Measurements from ENCODE around the gene KDM1A.

DNA sequence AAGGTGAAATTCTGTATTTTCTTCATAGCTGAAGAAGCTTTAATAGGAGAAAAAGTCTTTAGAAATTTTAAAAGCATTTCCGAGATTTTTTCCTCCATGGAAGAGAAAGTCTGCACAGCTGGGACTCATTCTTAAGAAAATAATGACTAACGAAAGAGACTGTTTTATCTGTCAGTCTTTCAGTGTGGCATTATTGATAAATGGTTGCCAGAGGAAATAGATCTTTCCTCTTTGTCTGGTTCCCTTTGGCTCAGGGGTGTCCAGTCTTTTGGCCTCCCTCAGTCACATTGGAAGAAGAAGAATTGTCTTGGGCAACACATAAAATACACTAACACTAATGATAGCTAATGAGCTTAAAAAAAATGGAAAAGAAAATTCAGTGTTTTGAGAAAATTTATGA is 49.9 kb downstream of the KDM1A start:
- TF ChIP-seq YY1 (IDR thresholded peaks at IDR 0.05; ENCODE audit: low read depth, low read length) (no peak), ZNF384 (IDR thresholded peaks at IDR 0.05; ENCODE audit: borderline replicate concordance, low read depth, low read length) (no peak), MYC (IDR thresholded peaks at IDR 0.05; ENCODE audit: insufficient read depth, insufficient read length, insufficient replicate concordance, low read length, severe bottlenecking) (no peak), TBL1XR1 (IDR thresholded peaks at IDR 0.05; ENCODE audit: low read depth, low read length) (no peak), CEBPB (IDR thresholded peaks at IDR 0.05; ENCODE audit: borderline replicate concordance in 1 of 2, low read depth in 2 of 2, low read length in 2 of 2) (no peak), EP300 (IDR thresholded peaks at IDR 0.05; ENCODE audit: borderline replicate concordance in 1 of 2, control insufficient read depth in 1 of 2, low read depth in 2 of 2, low read length in 2 of 2) (no peak), POLR2AphosphoS2 (IDR thresholded peaks at IDR 0.05; ENCODE audit: low read depth, low read length) (no peak), CHD4 (IDR thresholded peaks at IDR 0.05) (no peak), CBFB (IDR thresholded peaks at IDR 0.05; ENCODE audit: low read depth) (no peak), NR2C2 (IDR thresholded peaks at IDR 0.05; ENCODE audit: borderline replicate concordance, control insufficient read depth, insufficient read length, low read depth) (no peak)
- TF ChIP-seq, protein P1, sequence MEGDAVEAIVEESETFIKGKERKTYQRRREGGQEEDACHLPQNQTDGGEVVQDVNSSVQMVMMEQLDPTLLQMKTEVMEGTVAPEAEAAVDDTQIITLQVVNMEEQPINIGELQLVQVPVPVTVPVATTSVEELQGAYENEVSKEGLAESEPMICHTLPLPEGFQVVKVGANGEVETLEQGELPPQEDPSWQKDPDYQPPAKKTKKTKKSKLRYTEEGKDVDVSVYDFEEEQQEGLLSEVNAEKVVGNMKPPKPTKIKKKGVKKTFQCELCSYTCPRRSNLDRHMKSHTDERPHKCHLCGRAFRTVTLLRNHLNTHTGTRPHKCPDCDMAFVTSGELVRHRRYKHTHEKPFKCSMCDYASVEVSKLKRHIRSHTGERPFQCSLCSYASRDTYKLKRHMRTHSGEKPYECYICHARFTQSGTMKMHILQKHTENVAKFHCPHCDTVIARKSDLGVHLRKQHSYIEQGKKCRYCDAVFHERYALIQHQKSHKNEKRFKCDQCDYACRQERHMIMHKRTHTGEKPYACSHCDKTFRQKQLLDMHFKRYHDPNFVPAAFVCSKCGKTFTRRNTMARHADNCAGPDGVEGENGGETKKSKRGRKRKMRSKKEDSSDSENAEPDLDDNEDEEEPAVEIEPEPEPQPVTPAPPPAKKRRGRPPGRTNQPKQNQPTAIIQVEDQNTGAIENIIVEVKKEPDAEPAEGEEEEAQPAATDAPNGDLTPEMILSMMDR (IDR thresholded peaks at IDR 0.05 in 2 of 3, conservative IDR thresholded peaks at IDR 0.05 in 1 of 3; ENCODE audit: control insufficient read depth in 2 of 3, extremely low read depth in 1 of 3, insufficient read depth in 1 of 3, low read depth in 3 of 3, low read length in 3 of 3): no peak
- TF ChIP-seq, protein P2, sequence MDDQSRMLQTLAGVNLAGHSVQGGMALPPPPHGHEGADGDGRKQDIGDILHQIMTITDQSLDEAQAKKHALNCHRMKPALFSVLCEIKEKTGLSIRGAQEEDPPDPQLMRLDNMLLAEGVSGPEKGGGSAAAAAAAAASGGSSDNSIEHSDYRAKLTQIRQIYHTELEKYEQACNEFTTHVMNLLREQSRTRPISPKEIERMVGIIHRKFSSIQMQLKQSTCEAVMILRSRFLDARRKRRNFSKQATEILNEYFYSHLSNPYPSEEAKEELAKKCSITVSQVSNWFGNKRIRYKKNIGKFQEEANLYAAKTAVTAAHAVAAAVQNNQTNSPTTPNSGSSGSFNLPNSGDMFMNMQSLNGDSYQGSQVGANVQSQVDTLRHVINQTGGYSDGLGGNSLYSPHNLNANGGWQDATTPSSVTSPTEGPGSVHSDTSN (IDR thresholded peaks at IDR 0.05; ENCODE audit: insufficient replicate concordance, low read depth, low read length): no peak

Measured in GM12878 (cell line).